H1 (cell line): ENCODE results near the gene CDH20. TPM values are rescaled to one million over a fixed set of nuclear protein-coding genes. Genes with fewer than 3 reads are reported as not detected.

ENCODE experiments used
- BRCA1 ChIP-seq: IDR thresholded peaks from 2 replicates; pipeline ENCODE4 v1.6.1; 2012; ENCODE audit warnings: low read depth, low read length, improper control_type of control experiment
- HDAC2 ChIP-seq, 2 experiments: fragments of 300-600 bp in 1 of 2; sonication (generic) in 1 of 2; IDR thresholded peaks; 2 replicates each; pipeline ENCODE4 v1.6.1; 2011 to 2012; ENCODE audit warnings: low read depth in 2 of 2, low read length in 2 of 2, mild to moderate bottlenecking in 2 of 2, moderate library complexity in 2 of 2, borderline replicate concordance in 1 of 2, inconsistent platforms in 1 of 2
- JUND ChIP-seq: IDR thresholded peaks from 2 replicates; pipeline ENCODE4 v1.6.1; 2011; ENCODE audit warnings: mild to moderate bottlenecking, improper control_type of control experiment, low read length
- POLR2A ChIP-seq, 2 experiments: IDR thresholded peaks; 1 replicate in 1 of 2; 2 replicates in 1 of 2; pipeline ENCODE4 v1.6.1; 2011; ENCODE audit warnings: low read depth in 2 of 2, low read length in 2 of 2, mild to moderate bottlenecking in 2 of 2; ENCODE audit errors: control extremely low read depth in 1 of 2
- POU5F1 ChIP-seq: IDR thresholded peaks from 2 replicates; pipeline ENCODE4 v1.6.1; 2011; ENCODE audit warnings: low read depth, mild to moderate bottlenecking, low read length, moderate library complexity
- RFX5 ChIP-seq: IDR thresholded peaks from 2 replicates; pipeline ENCODE4 v1.6.1; 2011; ENCODE audit warnings: low read depth, low read length, improper control_type of control experiment, borderline replicate concordance
- SRF ChIP-seq: IDR thresholded peaks from 2 replicates; pipeline ENCODE4 v1.6.1; 2011; ENCODE audit warnings: mild to moderate bottlenecking, low read depth, low read length, moderate library complexity
- TAF1 ChIP-seq: IDR thresholded peaks from 2 replicates; pipeline ENCODE4 v1.6.1; 2011; ENCODE audit warnings: mild to moderate bottlenecking, low read depth, low read length
- polyA plus RNA-seq, 7 experiments: library from polyadenylated mRNA; depleted of rRNA in 3 of 7; stranded (reverse) in 5 of 7; unstranded in 2 of 7; fragments of >200 nt in 5 of 7; fragments of 200-250 nt in 2 of 7; gene quantifications; 1 replicate in 5 of 7; 2 replicates in 1 of 7; 4 replicates in 1 of 7; pipeline versions ENCODE4 v1.2.1 to v1.2.3, GENCODE V29; 2011 to 2013; ENCODE audit warnings: missing spikeins in 2 of 7, mixed read lengths in 2 of 7
- total RNA-seq: library from RNA; stranded (reverse); fragmentation: NEBNext Ultra II Directional; extraction: Animal tissue kit (Norgen Biotek cat#: 25700); gene quantifications from 2 replicates; pipeline ENCODE4 v1.2.1, GENCODE V29; 2021

CDH20 gene
- total and polyA plus RNA-seq, 2 of the 8 experiments (the other 6 are each of a cell fraction or from before 2014, with no cell fraction given), result 0.07 to 0.12 TPM

GRCh38 chr18:61448316-61448715 lies 115.1 kb downstream of the CDH20 start (continued):
- TF ChIP-seq HDAC2 (IDR thresholded peaks at IDR 0.05; ENCODE audit: borderline replicate concordance in 1 of 2, low read depth in 2 of 2, low read length in 2 of 2) (no peak), POU5F1 (no peak), TAF1 (no peak), RFX5 (no peak), SRF (no peak), BRCA1 (no peak), POLR2A (IDR thresholded peaks at IDR 0.05; ENCODE audit: control extremely low read depth in 1 of 2, low read depth in 2 of 2, low read length in 2 of 2) (no peak), JUND (no peak)
